Motor neuron (in vitro differentiated cells): Measurements from ENCODE around the gene FOLH1. TPM values are rescaled to one million over a fixed set of nuclear protein-coding genes. Genes with fewer than 3 reads are reported as not detected.
"Not testable (repeated sequence)": the region's sequence is repeated elsewhere in the genome, so short reads cannot be mapped to it uniquely, and the experiment has no call there.

Experiments used
- ATAC-seq, 8 experiments: fragments of 200-7000 bp; cut with Tn5 transposase; replicated peaks in 6 of 8; 2 replicates each; pipeline ENCODE4 v1.8.0; 2021; ENCODE audit warnings: mild to moderate bottlenecking in 8 of 8, moderate library complexity in 8 of 8
- H3K27ac ChIP-seq, 2 donors: fragments of 250-450 bp; sonication (Bioruptor Pico); 2 replicates each; pipeline ENCODE4 v1.9.0; 2021; ENCODE audit warnings: antibody characterized with exemption in 2 of 2, mild to moderate bottlenecking in 2 of 2, moderate library complexity in 1 of 2
- H3K4me1 ChIP-seq, 2 donors: fragments of 250-450 bp; sonication (Bioruptor Pico); replicated peaks in 1 of 2; 2 replicates each; pipeline ENCODE4 v1.6.1; 2021; ENCODE audit warnings: antibody characterized with exemption in 2 of 2, mild to moderate bottlenecking in 2 of 2, moderate library complexity in 1 of 2
- H3K4me3 ChIP-seq, 5 donors: fragments of 250-450 bp; sonication (Bioruptor Pico); 2 replicates each; pipeline ENCODE4 v1.9.0; 2021; ENCODE audit warnings: antibody characterized with exemption in 5 of 5, mild to moderate bottlenecking in 5 of 5, moderate library complexity in 4 of 5
- WGBS, 10 experiments: fragments of 450-650 bp; shearing (Covaris generic); methylation state at CpG; one replicate each; pipeline ENCODE4 v1.0.0; 2022; 5-methylcytosine and 5-hydroxymethylcytosine counted together
- in situ Hi-C, 9 experiments: fragments of 400-800 bp; cut with MboI; loops; one replicate each; pipeline ENCODE4 v1.15.0; 2021; ENCODE audit warnings: low sequenced_read_pairs in 9 of 9, low pct_unique_long_range_greater_than_20kb in 2 of 9; ENCODE audit not compliant: unreplicated experiment in 9 of 9
- total RNA-seq, 8 experiments: library from RNA; unstranded; fragments of 300-600 nt; gene quantifications; 2 replicates each; pipeline versions ENCODE4 v1.2.3 to v1.2.4, GENCODE V29; 2022

FOLH1 gene
- total RNA-seq, 8 experiments from 2014 or later, result 0.97 to 28.1 (median 2.4) TPM

- H3K4me1 ChIP-seq, result no peaks in the 10 kb centered on the region
- in situ Hi-C loops, result no loop called here
- H3K4me3 ChIP-seq, result no peak overlapping the region
- H3K27ac ChIP-seq, result no peak overlapping the region
- 0 to 91% (median 29%) methylated on average over 1 to 2 of the region's 2 CpGs; no CpG with 5 or more reads in 2 of the 10 experiments for WGBS, 10 experiments
- peak in 2 of 8 experiments; percentile 23 to 28 for ATAC-seq
Measured at GRCh38 chr11:49213026-49213560, 4.7 kb upstream of the FOLH1 start.

- H3K4me3 ChIP-seq, H3K27ac ChIP-seq, ATAC-seq, in situ Hi-C loops, H3K4me1 ChIP-seq: not testable (repeated sequence)
- 6 to 100% (median 47%) methylated on average over 1 to 5 of the region's 6 CpGs; no CpG with 5 or more reads in 2 of the 10 experiments for WGBS, 10 experiments
Measured at GRCh38 chr11:49206999-49207398, 1.4 kb downstream of the FOLH1 start.

GRCh38 chr11:49202287-49202976 lies 6.0 kb downstream of the FOLH1 start:
- Histone ChIP-seq H3K4me3 (no peak overlapping the region), H3K4me1 (peaks cover 0 to 9% of the 10 kb centered on the region in 2 donors), H3K27ac (no peak overlapping the region)
- no peak for ATAC-seq
- in situ Hi-C loops, result no loop called here
- 0 to 96% (median 57%) methylated on average over 1 to 4 of the region's 4 CpGs; no CpG with 5 or more reads in 1 of the 10 experiments for WGBS, 10 experiments

- 22 to 100% (median 80%) methylated on average over 1 of the region's 1 CpG; no CpG with 5 or more reads in 5 of the 10 experiments for WGBS, 10 experiments
- in situ Hi-C loops, H3K4me3 ChIP-seq, H3K27ac ChIP-seq, H3K4me1 ChIP-seq, ATAC-seq: not testable (repeated sequence)
Measured at GRCh38 chr11:49196775-49197174, 11.6 kb downstream of the FOLH1 start.

- WGBS, 10 experiments, result 20 to 100% (median 73%) methylated on average over 1 to 4 of the region's 6 CpGs; no CpG with 5 or more reads in 2 of the 10 experiments
- H3K4me1 ChIP-seq, H3K4me3 ChIP-seq, ATAC-seq, H3K27ac ChIP-seq, in situ Hi-C loops: not testable (repeated sequence)
Measured at GRCh38 chr11:49196002-49196401, 12.4 kb downstream of the FOLH1 start.

- WGBS, 10 experiments, result 17 to 83% (median 61%) methylated on average over 1 of the region's 2 CpGs; no CpG with 5 or more reads in 2 of the 10 experiments
- peaks cover 0 to 17% of the 10 kb centered on the region in 2 donors for H3K4me1 ChIP-seq
- in situ Hi-C loops, H3K4me3 ChIP-seq, H3K27ac ChIP-seq: not testable (repeated sequence)
- ATAC-seq, result peak in 4 of 8 experiments; percentile 24 to 39 (median 38)
Measured at GRCh38 chr11:49190287-49190686, 18.1 kb downstream of the FOLH1 start.

GRCh38 chr11:49186225-49186624 lies 22.2 kb downstream of the FOLH1 start:
- ATAC-seq, in situ Hi-C loops, H3K27ac ChIP-seq, H3K4me3 ChIP-seq: not testable (repeated sequence)
- WGBS, 10 experiments, result 0 to 83% (median 6%) methylated on average over 2 of the region's 2 CpGs; no CpG with 5 or more reads in 7 of the 10 experiments
- H3K4me1 ChIP-seq, result peaks cover 0 to 14% of the 10 kb centered on the region in 2 donors

- in situ Hi-C loops, H3K4me3 ChIP-seq, ATAC-seq, H3K27ac ChIP-seq, H3K4me1 ChIP-seq: not testable (repeated sequence)
- 25 to 100% (median 38%) methylated on average over 1 to 2 of the region's 3 CpGs; no CpG with 5 or more reads in 3 of the 10 experiments for WGBS, 10 experiments
Measured at GRCh38 chr11:49185597-49185996, 22.8 kb downstream of the FOLH1 start.

GRCh38 chr11:49184756-49185155 lies 23.6 kb downstream of the FOLH1 start:
- H3K4me1 ChIP-seq, H3K4me3 ChIP-seq, ATAC-seq, H3K27ac ChIP-seq, in situ Hi-C loops: not testable (repeated sequence)

- 0 to 100% (median 46%) methylated on average over 1 to 3 of the region's 3 CpGs; no CpG with 5 or more reads in 2 of the 10 experiments for WGBS, 10 experiments
- H3K27ac ChIP-seq, H3K4me3 ChIP-seq, ATAC-seq, H3K4me1 ChIP-seq, in situ Hi-C loops: not testable (repeated sequence)
Measured at GRCh38 chr11:49177936-49178335, 30.5 kb downstream of the FOLH1 start.

GRCh38 chr11:49175378-49175777 lies 33.0 kb downstream of the FOLH1 start:
- H3K4me3 ChIP-seq, H3K4me1 ChIP-seq, H3K27ac ChIP-seq, ATAC-seq, in situ Hi-C loops: not testable (repeated sequence)

- H3K4me1 ChIP-seq, H3K4me3 ChIP-seq, H3K27ac ChIP-seq, in situ Hi-C loops, ATAC-seq: not testable (repeated sequence)
- 0 to 69% (median 16%) methylated on average over 1 to 2 of the region's 3 CpGs for WGBS, 10 experiments
Measured at GRCh38 chr11:49174691-49175366, 33.6 kb downstream of the FOLH1 start.

- H3K27ac ChIP-seq, in situ Hi-C loops, H3K4me3 ChIP-seq, H3K4me1 ChIP-seq: not testable (repeated sequence)
- WGBS, 10 experiments, result 0 to 83% (median 56%) methylated on average over 1 to 3 of the region's 3 CpGs; no CpG with 5 or more reads in 5 of the 10 experiments
- ATAC-seq, result peak in 4 of 8 experiments; percentile 19 to 60 (median 36)
Measured at GRCh38 chr11:49171613-49172012, 36.8 kb downstream of the FOLH1 start.
